HG03565 (cell line): ENCODE results near the gene STXBP1.

ENCODE experiments used
- ATAC-seq: cut with Tn5 transposase; IDR thresholded peaks from one replicate; pipeline ENCODE4 v1.9.1; 2021; ENCODE audit warnings: mild to moderate bottlenecking, moderate library complexity; ENCODE audit not compliant: unreplicated experiment

STXBP1 gene

GRCh38 chr9:127711226-127711701, 99.2 kb downstream of the STXBP1 start:
- no peak for ATAC-seq

- no peak for ATAC-seq
Measured at GRCh38 chr9:127711831-127712274, 99.8 kb downstream of the STXBP1 start.

DNA sequence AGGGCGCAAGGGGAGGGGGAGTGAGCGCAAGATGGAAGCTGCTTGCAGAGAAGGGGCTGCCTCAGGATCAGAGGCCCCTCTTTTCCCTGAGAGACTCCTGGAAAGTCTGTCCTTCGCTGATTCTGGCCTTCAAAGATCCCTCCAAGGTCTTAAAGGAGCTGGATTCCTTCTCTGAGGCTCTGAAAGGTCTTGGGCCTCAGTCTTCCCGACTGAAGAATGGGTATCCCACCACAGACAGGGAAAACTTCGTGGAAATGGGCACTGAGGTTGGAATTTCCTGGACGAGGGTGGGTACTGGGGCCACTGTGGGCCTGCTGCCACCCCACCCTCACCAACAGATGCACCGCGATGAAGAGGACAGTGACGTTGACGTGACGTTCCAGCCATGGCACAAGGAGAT, 100.3 kb downstream of the STXBP1 start:
- ATAC-seq: no peak

DNA sequence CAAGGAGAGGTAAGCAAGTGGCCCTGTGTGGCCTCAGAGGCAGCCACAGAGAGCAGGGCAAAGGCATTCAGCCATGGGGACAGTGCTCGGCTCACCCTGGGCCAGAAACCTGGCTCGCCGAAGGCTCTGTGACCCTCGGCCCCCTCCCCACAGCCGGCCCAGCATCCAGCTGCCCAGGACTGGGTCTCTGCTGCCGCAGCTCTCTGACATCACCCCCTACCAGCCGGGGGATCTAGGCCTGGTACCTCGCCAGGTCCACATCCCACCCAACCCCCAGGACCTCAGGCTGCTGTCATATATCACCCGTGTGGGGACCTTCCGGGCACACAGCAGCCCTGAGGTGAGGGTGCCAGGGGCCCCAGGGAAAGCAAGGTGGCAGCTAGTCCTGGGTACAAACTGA, 100.8 kb downstream of the STXBP1 start:
- ATAC-seq: no peak

DNA sequence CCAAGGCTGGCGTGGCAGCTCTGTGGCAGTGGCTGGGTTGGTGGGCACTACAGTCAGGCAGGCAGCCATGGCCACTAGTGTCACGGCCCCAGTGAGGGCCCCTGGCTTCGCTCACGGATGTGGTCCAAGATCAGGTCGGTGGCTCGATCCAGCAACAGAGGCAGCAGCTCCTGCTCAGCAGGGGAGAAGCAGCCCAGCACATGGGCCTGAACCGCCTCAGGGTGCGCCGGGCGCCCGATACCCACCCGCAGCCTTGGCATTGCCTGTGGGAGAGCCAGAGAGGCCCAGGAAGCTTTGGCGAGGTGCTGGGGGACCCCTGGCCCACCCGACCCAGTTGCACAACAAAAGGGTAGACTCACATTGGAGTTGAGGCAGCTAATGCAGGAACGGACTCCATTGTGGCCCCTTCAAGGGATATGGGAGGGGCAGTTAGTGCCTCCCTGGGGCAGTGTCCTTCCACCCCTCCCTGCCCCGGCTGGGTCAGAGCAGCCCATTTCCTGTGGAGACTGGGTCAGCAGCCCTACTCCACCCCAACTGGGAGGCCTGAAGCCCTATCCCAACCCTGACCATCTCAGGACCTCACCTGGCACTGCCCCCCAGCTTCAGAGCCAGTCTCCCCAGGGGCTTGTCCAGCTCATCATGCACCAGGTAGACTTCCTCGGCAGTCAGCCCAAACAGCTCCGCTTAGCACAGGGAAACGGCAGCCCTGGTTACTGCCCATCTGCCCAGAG, 102.1 kb downstream of the STXBP1 start:
- ATAC-seq: no peak

- ATAC-seq: no peak
Measured at GRCh38 chr9:127714951-127715469, 102.9 kb downstream of the STXBP1 start.

DNA sequence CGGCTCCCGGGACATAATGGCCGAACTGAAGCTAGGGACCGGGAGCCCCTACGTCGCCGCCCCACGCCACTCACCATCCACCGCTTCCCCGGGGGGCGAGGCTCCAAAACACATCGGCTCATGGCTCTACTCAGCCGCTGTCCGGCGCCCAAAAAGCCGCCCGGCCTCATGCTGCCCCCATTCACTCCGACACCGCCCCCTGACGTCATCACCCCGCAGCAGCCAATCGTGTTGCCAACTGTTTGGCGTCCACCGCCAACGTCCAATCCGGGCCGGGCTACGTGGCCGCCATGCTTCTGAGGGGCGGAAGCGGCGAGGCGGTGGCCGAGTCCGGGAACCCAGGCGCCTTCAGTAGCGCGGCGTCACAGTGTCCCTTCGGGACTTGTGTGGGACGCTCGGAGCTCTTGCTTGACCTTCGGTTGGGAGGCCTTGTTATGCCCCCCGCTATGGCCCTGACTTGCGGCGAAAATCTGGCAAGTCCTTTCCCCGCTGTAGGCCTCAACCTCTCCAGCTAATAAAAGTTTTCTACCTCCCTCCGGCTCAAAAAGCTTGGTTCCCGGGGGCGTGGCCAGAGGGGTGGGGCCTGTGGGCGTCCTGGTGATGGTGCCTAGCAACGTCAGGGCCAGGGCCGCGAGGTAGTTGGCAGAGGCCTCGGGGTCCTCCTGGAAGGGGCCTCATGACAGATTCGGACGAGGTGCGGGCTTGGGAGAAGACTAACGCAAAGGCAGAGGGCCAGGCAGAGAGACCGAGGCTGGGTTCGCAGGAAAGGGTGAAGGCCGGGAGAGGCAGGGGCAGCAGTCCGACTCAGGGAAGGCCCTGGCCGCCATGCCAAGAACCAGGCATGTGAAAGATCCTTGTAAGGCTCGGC, 103.6 kb downstream of the STXBP1 start, which contains the start of the genes PTRH1 and TTC16:
TSS of gene PTRH1 (minus strand) at position 194 of the 868 bp plus-strand sequence. CDS start at position 170, 24 bp downstream.
TSS of gene TTC16 (plus strand) at position 610 of the 868 bp plus-strand sequence. CDS start at position 677, 67 bp downstream.
- peak; percentile 88 for ATAC-seq

- no peak for ATAC-seq
Measured at GRCh38 chr9:127716412-127716811, 104.3 kb downstream of the STXBP1 start.

DNA sequence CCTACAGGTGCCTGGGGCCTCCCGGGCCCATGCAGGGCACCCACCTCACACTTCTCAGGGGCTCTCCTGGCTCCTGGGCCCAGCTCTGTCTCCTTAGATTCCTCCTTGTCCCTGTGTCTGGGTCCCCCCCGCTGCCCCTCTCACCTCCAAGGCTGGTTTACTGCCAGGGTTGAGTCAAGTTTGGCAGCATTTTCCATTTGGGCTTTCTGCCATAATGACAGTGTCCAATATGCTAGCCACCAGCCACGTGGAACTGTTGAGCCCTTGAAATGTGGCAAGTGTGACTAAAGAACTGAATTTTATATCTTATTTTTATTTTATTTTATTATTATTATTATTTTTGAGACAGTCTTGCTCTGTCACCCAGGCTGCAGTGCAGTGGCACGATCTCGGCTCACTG, 105.7 kb downstream of the STXBP1 start:
- no peak for ATAC-seq

DNA sequence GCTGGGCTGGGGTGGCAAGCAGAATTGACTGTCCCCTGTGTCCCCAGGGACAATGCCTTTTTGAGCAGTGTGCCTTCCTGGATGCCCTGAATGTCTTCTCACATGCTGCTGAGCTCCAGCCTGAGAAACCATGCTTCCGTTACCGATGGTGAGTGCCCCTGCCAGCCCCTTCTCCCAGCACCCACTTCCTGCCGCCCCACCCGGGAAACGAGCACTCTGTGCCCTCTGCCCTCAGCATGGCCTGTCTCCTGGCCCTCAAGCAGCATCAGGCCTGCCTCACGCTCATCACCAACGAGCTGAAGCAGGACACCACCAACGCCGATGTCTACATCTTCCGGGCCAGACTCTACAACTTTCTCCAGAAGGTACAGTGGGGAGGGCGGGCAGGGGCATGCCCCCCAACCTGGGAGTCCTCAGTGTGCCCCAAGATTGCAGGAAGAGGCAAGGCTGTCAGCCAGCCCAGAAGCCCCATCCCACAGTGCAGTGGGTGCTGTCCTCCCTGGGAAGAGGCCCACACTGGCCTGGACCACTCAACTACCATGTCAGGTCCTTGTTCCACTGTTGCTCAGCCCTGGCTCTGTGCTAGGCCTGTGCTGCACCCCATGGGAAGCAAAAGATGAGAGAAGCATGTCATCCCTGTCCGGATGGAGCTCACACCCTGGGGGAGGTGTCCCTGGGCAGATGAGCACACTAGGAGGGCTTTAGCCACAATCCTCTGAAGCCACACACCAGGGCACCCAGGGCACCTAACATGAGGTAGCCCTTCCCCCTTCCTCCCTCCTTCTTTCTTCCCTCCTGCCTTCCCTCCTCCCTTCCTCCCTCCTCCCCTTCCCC, 108.2 kb downstream of the STXBP1 start:
- ATAC-seq: no peak

GRCh38 chr9:127720865-127721227, 108.8 kb downstream of the STXBP1 start:
- no peak for ATAC-seq

DNA sequence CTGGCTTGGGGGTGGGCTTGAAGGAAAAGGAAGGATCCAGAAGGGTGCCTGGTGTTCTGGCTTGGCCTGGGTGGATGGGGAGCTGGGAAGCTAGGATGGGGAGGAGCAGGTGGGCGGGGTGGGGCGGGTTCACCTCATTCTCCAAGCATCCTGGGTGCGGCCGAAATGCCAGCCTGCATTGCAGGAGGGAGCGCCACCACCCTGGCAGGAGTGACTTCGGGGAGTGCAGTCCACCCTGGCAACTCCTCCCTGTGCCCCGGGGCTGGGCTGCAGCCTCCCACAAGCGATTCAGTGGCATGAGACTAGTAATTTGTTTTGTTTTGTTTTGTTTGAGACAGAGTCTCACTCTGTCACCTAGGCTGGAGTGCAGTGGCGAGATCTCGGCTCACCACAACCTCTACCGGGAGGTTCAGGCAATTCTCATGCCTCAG, 109.3 kb downstream of the STXBP1 start:
- no peak for ATAC-seq

- no peak for ATAC-seq
Measured at GRCh38 chr9:127722055-127722745, 110.1 kb downstream of the STXBP1 start.

GRCh38 chr9:127723013-127723412, 110.9 kb downstream of the STXBP1 start:
- ATAC-seq: no peak

DNA sequence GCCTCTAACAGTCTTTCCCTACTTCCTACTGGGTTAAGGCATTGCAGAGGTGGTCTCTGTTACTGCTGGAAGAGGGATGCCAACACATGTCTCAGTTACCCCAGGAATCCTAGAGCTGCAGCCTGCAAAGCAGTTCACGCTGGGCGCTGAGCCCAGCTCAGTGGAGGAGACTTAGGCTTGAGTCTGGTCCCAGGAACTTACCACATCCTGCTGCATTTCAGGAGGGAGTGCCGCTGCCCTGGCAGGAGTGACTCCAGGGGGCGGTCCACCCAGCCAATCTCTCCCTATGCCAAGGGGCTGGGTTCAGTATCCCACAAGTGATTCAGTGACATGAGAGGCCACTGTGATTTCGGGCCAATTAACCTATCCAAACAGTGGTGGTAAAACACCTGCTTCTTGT, 111.4 kb downstream of the STXBP1 start:
- ATAC-seq: no peak

- ATAC-seq: no peak
Measured at GRCh38 chr9:127724012-127724411, 111.9 kb downstream of the STXBP1 start.

DNA sequence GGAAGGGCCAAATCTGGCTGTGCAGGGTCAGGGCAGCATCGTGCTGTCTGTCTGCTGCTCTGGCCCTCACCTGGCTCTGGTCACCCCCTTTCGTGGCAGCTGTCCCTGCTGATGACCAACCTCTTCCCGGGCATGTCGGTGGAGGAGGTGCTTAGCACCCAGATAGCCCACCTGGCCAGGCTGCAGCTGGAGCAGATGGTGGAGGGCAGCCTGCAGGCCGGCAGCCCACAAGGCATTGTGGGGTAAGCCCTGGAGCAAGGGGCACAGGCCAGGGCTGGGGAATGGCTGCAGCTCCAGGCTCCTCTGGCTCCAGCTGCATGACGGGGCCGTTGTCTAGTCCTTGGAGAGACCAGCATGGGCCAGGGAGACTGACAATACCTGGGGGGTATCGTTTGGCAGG, 114.8 kb downstream of the STXBP1 start:
- no peak for ATAC-seq

DNA sequence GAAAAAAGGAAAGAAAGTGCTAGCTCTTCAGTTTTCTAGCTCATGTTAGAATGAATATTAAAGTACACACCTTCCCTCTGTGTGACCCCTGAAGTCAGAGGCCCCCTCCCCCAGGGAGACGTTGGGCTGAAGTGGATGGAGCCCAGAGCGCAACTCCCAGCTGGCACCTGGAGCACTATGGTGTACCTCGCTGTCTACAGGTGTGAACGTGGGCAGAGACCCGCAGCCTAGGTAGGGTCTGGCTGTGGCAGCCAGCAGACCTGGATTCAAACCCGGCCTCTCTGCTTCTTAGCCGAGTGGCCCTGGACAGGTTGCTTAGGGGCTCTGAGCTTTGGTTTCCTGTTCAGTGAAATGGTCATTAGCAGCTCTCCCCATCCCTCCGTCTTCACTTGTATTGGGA, 116.7 kb downstream of the STXBP1 start:
- no peak for ATAC-seq

- no peak for ATAC-seq
Measured at GRCh38 chr9:127729522-127730256, 117.6 kb downstream of the STXBP1 start.
